ENCODE data around the gene BCDIN3D.

The BCDIN3D gene

GRCh38 chr12:49878021-49878420 is 35.1 kb upstream of the BCDIN3D start:
- no peak overlapping the region for H3K4me3 ChIP-seq (ENCODE audit: low read depth, low read length)
- no peak for DNase-seq (ENCODE audit: low read depth)
- TF ChIP-seq MAX (IDR thresholded peaks at IDR 0.05; ENCODE audit: low read depth, low read length) (no peak), POLR2A (IDR thresholded peaks at IDR 0.05; ENCODE audit: extremely low read depth, insufficient read length) (no peak), MYC (IDR thresholded peaks at IDR 0.05; ENCODE audit: low read depth, low read length) (no peak), CTCF (IDR thresholded peaks at IDR 0.05; ENCODE audit: low read depth, low read length) (no peak)

GRCh38 chr12:49877066-49877465 is 34.2 kb upstream of the BCDIN3D start:
- TF ChIP-seq MAX (IDR thresholded peaks at IDR 0.05; ENCODE audit: low read depth, low read length) (no peak), POLR2A (IDR thresholded peaks at IDR 0.05; ENCODE audit: extremely low read depth, insufficient read length) (no peak), CTCF (IDR thresholded peaks at IDR 0.05; ENCODE audit: low read depth, low read length) (no peak), MYC (IDR thresholded peaks at IDR 0.05; ENCODE audit: low read depth, low read length) (no peak)
- H3K4me3 ChIP-seq (ENCODE audit: low read depth, low read length): no peak overlapping the region
- no peak for DNase-seq (ENCODE audit: low read depth)

GRCh38 chr12:49876070-49876469 is 33.2 kb upstream of the BCDIN3D start:
- H3K4me3 ChIP-seq (ENCODE audit: low read depth, low read length): no peak overlapping the region
- no peak for DNase-seq (ENCODE audit: low read depth)
- TF ChIP-seq MAX (IDR thresholded peaks at IDR 0.05; ENCODE audit: low read depth, low read length): no peak
- TF ChIP-seq CTCF (IDR thresholded peaks at IDR 0.05; ENCODE audit: low read depth, low read length): no peak
- no peak for TF ChIP-seq MYC (IDR thresholded peaks at IDR 0.05; ENCODE audit: low read depth, low read length)
- TF ChIP-seq POLR2A (IDR thresholded peaks at IDR 0.05; ENCODE audit: extremely low read depth, insufficient read length): no peak

- H3K4me3 ChIP-seq (ENCODE audit: low read depth, low read length): no peak overlapping the region
- TF ChIP-seq MYC (IDR thresholded peaks at IDR 0.05; ENCODE audit: low read depth, low read length) (no peak), POLR2A (IDR thresholded peaks at IDR 0.05; ENCODE audit: extremely low read depth, insufficient read length) (no peak), MAX (IDR thresholded peaks at IDR 0.05; ENCODE audit: low read depth, low read length) (no peak), CTCF (IDR thresholded peaks at IDR 0.05; ENCODE audit: low read depth, low read length) (no peak)
- DNase-seq (ENCODE audit: low read depth): no peak
Measured at GRCh38 chr12:49875115-49875720, 32.3 kb upstream of the BCDIN3D start.

- TF ChIP-seq CTCF (IDR thresholded peaks at IDR 0.05; ENCODE audit: low read depth, low read length) (no peak), MYC (IDR thresholded peaks at IDR 0.05; ENCODE audit: low read depth, low read length) (no peak), POLR2A (IDR thresholded peaks at IDR 0.05; ENCODE audit: extremely low read depth, insufficient read length) (no peak)
- H3K4me3 ChIP-seq (ENCODE audit: low read depth, low read length): no peak overlapping the region
- DNase-seq (ENCODE audit: low read depth): no peak
Measured at GRCh38 chr12:49874142-49874897, 31.4 kb upstream of the BCDIN3D start.

Data from NB4 (cell line).